ENCODE results near the gene GMDS. TPM values are rescaled to one million over a fixed set of nuclear protein-coding genes. Genes with fewer than 3 reads are reported as not detected.

Gene GMDS
- total RNA-seq, 4 donors from 2014 or later = 9.5 to 32.8 (median 22.4) TPM

GRCh38 chr6:1894954-1895353 lies 350.5 kb downstream of the GMDS start:
- intact Hi-C loops (cut with DNase I) = no loop called here
- Histone ChIP-seq H3K36me3 (no peaks in the 10 kb centered on the region), H3K27me3 (no peaks in the 10 kb centered on the region), H3K27ac (no peak overlapping the region), H3K4me1 (no peaks in the 10 kb centered on the region), H3K9me3 (no peaks in the 10 kb centered on the region), H3K4me3 (replicated peaks in 1 of 3) (no peak overlapping the region)
- DNase-seq = peak; percentile 2 to 10
- no peak for TF ChIP-seq POLR2A (IDR thresholded peaks at IDR 0.05)
- TF ChIP-seq CTCF (IDR thresholded peaks at IDR 0.05) = no peak
- 67 to 68% methylated on average over 6 of the region's 6 CpGs for WGBS, 2 donors

GRCh38 chr6:1893470-1894130 lies 351.8 kb downstream of the GMDS start:
- Histone ChIP-seq H3K4me1 (no peaks in the 10 kb centered on the region), H3K9me3 (no peaks in the 10 kb centered on the region), H3K4me3 (replicated peaks in 1 of 3) (no peak overlapping the region), H3K27ac (no peak overlapping the region), H3K36me3 (no peaks in the 10 kb centered on the region), H3K27me3 (no peaks in the 10 kb centered on the region)
- peak in 1 of 2 donors; percentile 17 for DNase-seq
- WGBS, 2 donors = 66 to 73% methylated on average over 11 of the region's 11 CpGs
- intact Hi-C loops (cut with DNase I) = no loop called here
- TF ChIP-seq CTCF (IDR thresholded peaks at IDR 0.05) (peak in 1 of 6 experiments; percentile 44), POLR2A (IDR thresholded peaks at IDR 0.05) (no peak)

- Histone ChIP-seq H3K4me1 (no peaks in the 10 kb centered on the region), H3K27ac (no peak overlapping the region), H3K36me3 (no peaks in the 10 kb centered on the region), H3K9me3 (no peaks in the 10 kb centered on the region), H3K4me3 (replicated peaks in 1 of 3) (no peak overlapping the region), H3K27me3 (no peaks in the 10 kb centered on the region)
- TF ChIP-seq CTCF (IDR thresholded peaks at IDR 0.05) (no peak), POLR2A (IDR thresholded peaks at IDR 0.05) (no peak)
- intact Hi-C loops (cut with DNase I) = no loop called here
- no peak for DNase-seq
- WGBS, 2 donors = 89 to 92% methylated on average over 6 of the region's 6 CpGs
Observed at GRCh38 chr6:1892716-1893115, 352.7 kb downstream of the GMDS start.

GRCh38 chr6:1890987-1891386 lies 354.4 kb downstream of the GMDS start:
- intact Hi-C loops (cut with DNase I) = no loop called here
- WGBS, 2 donors = 87 to 94% methylated on average over 2 of the region's 2 CpGs
- no peak overlapping the region for H3K4me3 ChIP-seq (replicated peaks in 1 of 3)
- no peaks in the 10 kb centered on the region for H3K36me3 ChIP-seq
- no peaks in the 10 kb centered on the region for H3K9me3 ChIP-seq
- no peak overlapping the region for H3K27ac ChIP-seq
- no peak for DNase-seq
- no peak for TF ChIP-seq CTCF (IDR thresholded peaks at IDR 0.05)
- no peak for TF ChIP-seq POLR2A (IDR thresholded peaks at IDR 0.05)
- no peaks in the 10 kb centered on the region for H3K27me3 ChIP-seq
- no peaks in the 10 kb centered on the region for H3K4me1 ChIP-seq

- H3K4me3 ChIP-seq (replicated peaks in 1 of 3) = no peak overlapping the region
- 93 to 95% methylated on average over 8 of the region's 8 CpGs for WGBS, 2 donors
- no peaks in the 10 kb centered on the region for H3K4me1 ChIP-seq
- intact Hi-C loops (cut with DNase I) = no loop called here
- TF ChIP-seq CTCF (IDR thresholded peaks at IDR 0.05) (no peak), POLR2A (IDR thresholded peaks at IDR 0.05) (no peak)
- no peaks in the 10 kb centered on the region for H3K9me3 ChIP-seq
- no peaks in the 10 kb centered on the region for H3K27me3 ChIP-seq
- no peak for DNase-seq
- H3K27ac ChIP-seq = no peak overlapping the region
- no peaks in the 10 kb centered on the region for H3K36me3 ChIP-seq
Observed at GRCh38 chr6:1890071-1890470, 355.3 kb downstream of the GMDS start.
